Measurements from ENCODE around the gene GOLGA8Q.
"Not testable (repeated sequence)": the region's sequence is repeated elsewhere in the genome, so short reads cannot be mapped to it uniquely, and the experiment has no call there.

GOLGA8Q gene

DNA sequence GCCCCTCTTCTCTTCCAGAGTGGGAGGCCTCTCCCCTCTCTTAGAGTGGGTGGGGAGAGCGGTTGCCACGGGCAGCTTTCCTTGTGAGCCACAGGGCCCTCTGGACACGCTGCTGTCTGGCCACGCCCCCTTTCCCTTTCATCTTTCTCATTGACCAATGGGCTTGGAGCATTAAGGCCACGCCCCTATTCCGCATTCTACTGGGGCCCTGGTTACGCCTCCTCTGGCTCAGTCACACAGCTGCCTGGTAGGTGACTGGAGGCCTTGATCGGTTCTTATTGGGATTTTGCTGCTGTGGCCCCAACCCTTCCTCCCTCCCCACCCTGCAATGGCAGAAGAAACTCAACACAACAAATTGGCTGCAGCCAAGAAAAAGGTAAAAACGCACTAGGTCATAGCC is at the start of gene GOLGA8Q:
Gene GOLGA8Q, plus strand, starts transcription at position 301 of the 400 bp plus-strand sequence. Its CDS starts 28 bp downstream, at position 329.
- not testable (repeated sequence) for H3K27me3 ChIP-seq (ENCODE audit: control insufficient read depth in 1 of 2, insufficient read depth in 2 of 2, low read length in 2 of 2); H3K4me3 ChIP-seq (ENCODE audit: low read depth in 1 of 2, low read length in 2 of 2); H3K9ac ChIP-seq (ENCODE audit: low read length); H3K36me3 ChIP-seq (ENCODE audit: insufficient read depth, low read length); H3K4me1 ChIP-seq (ENCODE audit: insufficient read depth, low read length); H3K27ac ChIP-seq (ENCODE audit: low read depth, low read length); H3K9me3 ChIP-seq (ENCODE audit: low read length)

GRCh38 chr15:30502904-30503781 is 48.7 kb upstream of the GOLGA8Q start:
- not testable (repeated sequence) for H3K27me3 ChIP-seq (ENCODE audit: control insufficient read depth in 1 of 2, insufficient read depth in 2 of 2, low read length in 2 of 2); H3K27ac ChIP-seq (ENCODE audit: low read depth, low read length); H3K4me1 ChIP-seq (ENCODE audit: insufficient read depth, low read length); H3K9me3 ChIP-seq (ENCODE audit: low read length); H3K4me3 ChIP-seq (ENCODE audit: low read depth in 1 of 2, low read length in 2 of 2); H3K36me3 ChIP-seq (ENCODE audit: insufficient read depth, low read length); H3K9ac ChIP-seq (ENCODE audit: low read length)

DNA sequence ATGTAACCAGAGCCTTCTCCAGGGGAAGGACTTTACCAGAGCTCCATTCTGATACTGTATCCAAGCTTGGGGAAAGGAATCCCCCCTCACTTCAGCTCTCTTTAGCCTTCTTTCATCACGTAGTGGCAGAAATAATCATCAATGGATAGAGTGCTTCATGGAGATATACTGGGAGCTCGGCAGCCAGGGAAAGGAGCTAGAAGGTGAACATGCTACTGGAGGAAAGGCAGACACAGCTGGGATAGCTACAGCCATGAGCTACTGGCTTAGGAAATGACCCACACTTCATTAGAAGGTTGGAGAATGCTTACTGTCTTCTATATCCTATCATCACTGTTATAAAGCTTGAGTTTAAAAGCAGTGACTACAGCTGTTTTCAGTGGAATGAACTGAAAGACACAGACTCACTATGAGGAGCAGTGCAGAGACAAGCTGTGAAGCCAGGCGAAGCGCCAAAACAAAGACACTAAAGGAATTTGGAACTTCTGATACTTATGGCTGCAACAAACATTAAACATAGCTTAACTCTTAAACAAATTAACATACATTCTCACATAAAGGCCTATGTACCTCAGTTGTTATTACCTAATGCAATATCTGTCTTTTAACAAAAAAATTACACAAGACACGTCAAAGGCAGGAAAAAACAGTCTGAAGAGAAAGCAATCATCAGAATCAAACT is 47.5 kb upstream of the GOLGA8Q start:
- not testable (repeated sequence) for H3K4me3 ChIP-seq (ENCODE audit: low read depth in 1 of 2, low read length in 2 of 2); H3K27me3 ChIP-seq (ENCODE audit: control insufficient read depth in 1 of 2, insufficient read depth in 2 of 2, low read length in 2 of 2); H3K9me3 ChIP-seq (ENCODE audit: low read length); H3K36me3 ChIP-seq (ENCODE audit: insufficient read depth, low read length); H3K4me1 ChIP-seq (ENCODE audit: insufficient read depth, low read length); H3K9ac ChIP-seq (ENCODE audit: low read length); H3K27ac ChIP-seq (ENCODE audit: low read depth, low read length)

GRCh38 chr15:30514545-30514944 is 37.3 kb upstream of the GOLGA8Q start:
- H3K4me1 ChIP-seq (ENCODE audit: insufficient read depth, low read length); H3K4me3 ChIP-seq (ENCODE audit: low read depth in 1 of 2, low read length in 2 of 2); H3K9ac ChIP-seq (ENCODE audit: low read length); H3K9me3 ChIP-seq (ENCODE audit: low read length); H3K36me3 ChIP-seq (ENCODE audit: insufficient read depth, low read length); H3K27ac ChIP-seq (ENCODE audit: low read depth, low read length); H3K27me3 ChIP-seq (ENCODE audit: control insufficient read depth in 1 of 2, insufficient read depth in 2 of 2, low read length in 2 of 2): not testable (repeated sequence)

DNA sequence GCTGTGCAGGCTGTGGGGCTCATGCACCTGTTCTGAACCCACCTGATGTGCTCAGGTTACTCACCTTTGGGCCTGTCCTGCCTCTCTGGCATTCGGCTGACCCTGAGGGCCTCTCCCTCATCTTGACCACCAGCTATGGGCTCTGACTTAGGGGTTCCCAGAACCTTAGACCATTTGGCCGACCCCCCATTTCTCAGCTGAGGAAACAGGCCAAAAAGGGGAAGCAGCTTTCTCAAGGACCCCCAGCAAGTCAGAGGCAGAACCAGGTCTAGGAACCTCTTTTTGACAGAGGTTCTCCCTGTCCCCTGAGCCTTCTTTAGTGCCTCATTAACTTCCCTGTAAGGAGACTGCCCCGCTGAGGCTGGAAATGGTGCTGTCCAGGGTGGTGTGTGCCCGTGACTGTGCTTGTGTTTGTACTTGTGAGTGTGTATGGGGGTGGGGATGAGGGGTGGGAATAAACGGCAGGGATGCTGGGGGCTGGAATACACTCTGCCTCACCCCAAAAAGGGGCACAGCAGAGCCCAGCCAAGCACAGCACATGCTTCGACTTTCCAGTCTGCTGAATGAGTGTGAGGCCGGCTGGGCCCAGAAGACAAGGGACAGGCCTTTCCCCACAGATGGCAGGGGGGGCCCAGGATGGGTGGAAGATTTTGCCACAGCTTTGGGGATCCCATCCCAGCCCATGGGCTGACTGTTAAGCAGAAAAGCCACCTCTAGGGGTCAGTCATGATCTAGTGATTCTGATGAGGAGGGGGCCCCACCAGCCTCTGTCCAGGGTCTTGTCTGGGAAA is 28.2 kb upstream of the GOLGA8Q start:
- H3K36me3 ChIP-seq (ENCODE audit: insufficient read depth, low read length); H3K27me3 ChIP-seq (ENCODE audit: control insufficient read depth in 1 of 2, insufficient read depth in 2 of 2, low read length in 2 of 2); H3K9ac ChIP-seq (ENCODE audit: low read length); H3K4me1 ChIP-seq (ENCODE audit: insufficient read depth, low read length); H3K27ac ChIP-seq (ENCODE audit: low read depth, low read length); H3K9me3 ChIP-seq (ENCODE audit: low read length); H3K4me3 ChIP-seq (ENCODE audit: low read depth in 1 of 2, low read length in 2 of 2): not testable (repeated sequence)

- not testable (repeated sequence) for H3K27me3 ChIP-seq (ENCODE audit: control insufficient read depth in 1 of 2, insufficient read depth in 2 of 2, low read length in 2 of 2); H3K36me3 ChIP-seq (ENCODE audit: insufficient read depth, low read length); H3K9ac ChIP-seq (ENCODE audit: low read length); H3K9me3 ChIP-seq (ENCODE audit: low read length); H3K27ac ChIP-seq (ENCODE audit: low read depth, low read length); H3K4me1 ChIP-seq (ENCODE audit: insufficient read depth, low read length); H3K4me3 ChIP-seq (ENCODE audit: low read depth in 1 of 2, low read length in 2 of 2)
Observed at GRCh38 chr15:30525912-30526311, 25.9 kb upstream of the GOLGA8Q start.

DNA sequence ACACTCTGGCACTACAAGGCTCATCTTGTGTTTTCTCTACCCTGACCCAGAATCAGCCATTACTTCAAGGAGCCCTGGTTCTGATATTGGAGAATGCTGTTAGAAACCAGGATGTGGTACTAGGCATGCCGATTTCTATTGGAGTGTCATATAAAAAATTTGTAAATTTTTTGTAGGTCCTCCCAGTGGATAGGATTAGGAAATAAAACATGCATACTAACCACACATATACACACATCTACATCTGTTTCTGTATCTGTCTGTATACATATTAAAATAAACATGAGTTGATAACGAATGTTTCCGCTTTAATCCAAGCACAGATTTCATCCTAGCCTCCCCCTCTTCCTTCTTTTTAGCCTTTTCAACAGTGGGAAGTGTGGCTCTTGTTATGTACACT is 22.8 kb upstream of the GOLGA8Q start:
- not testable (repeated sequence) for H3K4me1 ChIP-seq (ENCODE audit: insufficient read depth, low read length); H3K27ac ChIP-seq (ENCODE audit: low read depth, low read length); H3K4me3 ChIP-seq (ENCODE audit: low read depth in 1 of 2, low read length in 2 of 2); H3K36me3 ChIP-seq (ENCODE audit: insufficient read depth, low read length); H3K9ac ChIP-seq (ENCODE audit: low read length); H3K27me3 ChIP-seq (ENCODE audit: control insufficient read depth in 1 of 2, insufficient read depth in 2 of 2, low read length in 2 of 2); H3K9me3 ChIP-seq (ENCODE audit: low read length)

- not testable (repeated sequence) for H3K4me3 ChIP-seq (ENCODE audit: low read depth in 1 of 2, low read length in 2 of 2); H3K36me3 ChIP-seq (ENCODE audit: insufficient read depth, low read length); H3K4me1 ChIP-seq (ENCODE audit: insufficient read depth, low read length); H3K9ac ChIP-seq (ENCODE audit: low read length); H3K27ac ChIP-seq (ENCODE audit: low read depth, low read length); H3K9me3 ChIP-seq (ENCODE audit: low read length); H3K27me3 ChIP-seq (ENCODE audit: control insufficient read depth in 1 of 2, insufficient read depth in 2 of 2, low read length in 2 of 2)
Observed at GRCh38 chr15:30566949-30567348, 15.1 kb downstream of the GOLGA8Q start.

DNA sequence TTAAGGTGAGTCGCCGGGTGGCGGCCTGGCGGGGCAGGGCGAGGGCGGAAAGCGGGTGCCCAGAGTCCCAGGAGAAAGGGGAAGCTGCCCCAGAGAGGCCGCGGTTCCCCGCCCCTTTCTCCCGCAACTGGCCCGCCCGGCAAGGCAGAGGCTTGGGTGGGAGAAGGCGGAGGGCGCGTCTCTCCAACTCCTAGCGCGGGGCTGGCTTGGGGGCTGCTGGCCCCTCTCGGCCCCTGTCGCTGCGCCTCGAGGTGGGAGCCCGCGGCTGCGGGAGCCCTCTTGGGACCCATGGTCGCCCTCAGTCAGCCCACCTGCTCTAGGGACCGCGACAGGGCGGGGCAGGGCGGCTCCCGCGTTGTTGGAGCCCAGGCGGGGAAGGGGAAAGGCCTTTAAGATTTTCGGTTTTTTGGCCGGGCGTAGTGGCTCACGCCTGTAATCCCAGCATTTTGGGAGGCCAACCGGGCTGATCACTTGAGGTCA is 21.2 kb downstream of the GOLGA8Q start:
- H3K27ac ChIP-seq (ENCODE audit: low read depth, low read length); H3K36me3 ChIP-seq (ENCODE audit: insufficient read depth, low read length); H3K9ac ChIP-seq (ENCODE audit: low read length); H3K4me1 ChIP-seq (ENCODE audit: insufficient read depth, low read length); H3K27me3 ChIP-seq (ENCODE audit: control insufficient read depth in 1 of 2, insufficient read depth in 2 of 2, low read length in 2 of 2); H3K9me3 ChIP-seq (ENCODE audit: low read length); H3K4me3 ChIP-seq (ENCODE audit: low read depth in 1 of 2, low read length in 2 of 2): not testable (repeated sequence)

DNA sequence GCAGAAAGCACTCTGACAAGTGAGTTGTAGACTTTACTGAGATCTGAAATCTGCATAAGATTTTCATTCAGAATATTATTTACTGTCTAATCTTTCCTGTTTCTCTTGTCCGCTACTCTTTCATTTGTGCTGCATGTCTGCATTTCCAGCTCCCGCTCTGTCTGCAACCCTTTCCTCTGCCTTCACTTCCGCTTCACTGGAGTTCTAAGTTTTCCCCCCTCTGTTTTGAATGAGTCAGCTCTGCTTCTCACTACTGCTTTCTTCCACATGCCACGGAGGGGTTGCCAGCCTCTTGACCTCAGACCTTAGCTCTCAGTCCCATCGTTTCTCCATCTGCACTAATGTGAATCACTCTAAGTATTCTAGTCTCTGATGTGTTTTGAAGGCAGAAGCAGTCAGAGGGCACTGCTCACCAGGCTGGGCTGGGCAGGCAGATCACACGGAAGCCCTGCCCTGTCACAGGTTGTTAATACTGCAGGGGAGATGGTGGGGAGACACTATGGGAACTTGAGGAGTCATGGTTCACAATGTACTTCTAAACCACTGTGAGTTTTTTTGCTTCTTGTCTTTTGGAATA is 27.6 kb downstream of the GOLGA8Q start:
- H3K4me3 ChIP-seq (ENCODE audit: low read depth in 1 of 2, low read length in 2 of 2); H3K4me1 ChIP-seq (ENCODE audit: insufficient read depth, low read length); H3K9me3 ChIP-seq (ENCODE audit: low read length); H3K9ac ChIP-seq (ENCODE audit: low read length); H3K36me3 ChIP-seq (ENCODE audit: insufficient read depth, low read length); H3K27ac ChIP-seq (ENCODE audit: low read depth, low read length); H3K27me3 ChIP-seq (ENCODE audit: control insufficient read depth in 1 of 2, insufficient read depth in 2 of 2, low read length in 2 of 2): not testable (repeated sequence)

GRCh38 chr15:30580716-30581115 is 28.9 kb downstream of the GOLGA8Q start:
- H3K4me3 ChIP-seq (ENCODE audit: low read depth in 1 of 2, low read length in 2 of 2); H3K9me3 ChIP-seq (ENCODE audit: low read length); H3K27ac ChIP-seq (ENCODE audit: low read depth, low read length); H3K9ac ChIP-seq (ENCODE audit: low read length); H3K36me3 ChIP-seq (ENCODE audit: insufficient read depth, low read length); H3K27me3 ChIP-seq (ENCODE audit: control insufficient read depth in 1 of 2, insufficient read depth in 2 of 2, low read length in 2 of 2); H3K4me1 ChIP-seq (ENCODE audit: insufficient read depth, low read length): not testable (repeated sequence)

Measured in muscle layer of colon (tissue), 2 donors.